ENCODE results near the gene TSSK3. TPM values are rescaled to one million over a fixed set of nuclear protein-coding genes. Genes with fewer than 3 reads are reported as not detected.
A peak's percentile ranks its signal among the peaks of the same experiment; 100 is the strongest.

Gene TSSK3
- total RNA-seq, 1 experiment from 2014 or later: not detected

DNA sequence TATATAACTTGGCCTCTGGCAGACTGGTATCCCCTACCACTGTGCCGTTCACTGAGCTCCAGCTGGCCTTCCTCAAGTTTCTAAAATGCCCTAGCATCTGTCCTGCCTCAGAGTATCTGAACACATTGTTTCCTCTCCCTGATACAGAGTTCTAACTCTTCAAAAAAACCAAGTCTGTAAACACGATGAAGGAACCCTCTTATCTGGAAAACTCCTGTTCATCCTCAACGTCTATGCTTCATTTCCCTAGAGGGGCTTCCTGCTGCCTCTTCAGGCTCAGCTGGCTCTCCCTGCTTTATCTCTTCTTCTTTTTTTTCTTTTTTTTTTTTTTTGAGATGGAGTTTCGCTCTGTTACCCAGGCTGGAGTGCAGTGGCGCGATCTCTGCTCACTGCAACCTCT, 26.3 kb downstream of the TSSK3 start:
- Histone ChIP-seq H4K20me1 (ENCODE audit: low read length) (0 out of 2 replicates have a peak, but pooled peaks cover 3% of the 10 kb centered on the region), H3K27me3 (ENCODE audit: low read length) (no peaks in the 10 kb centered on the region), H3K4me1 (ENCODE audit: insufficient read depth, low read length) (peaks cover 13% of the 10 kb centered on the region), H3K79me2 (ENCODE audit: low read length) (peaks cover 37% of the 10 kb centered on the region), H3K9me2 (replicated peaks; ENCODE audit: low read length) (no peaks in the 10 kb centered on the region), H3F3A (ENCODE audit: low read length, unreplicated experiment) (no peaks in the 10 kb centered on the region), H3K36me3 (ENCODE audit: low read depth, low read length) (peaks cover 26% of the 10 kb centered on the region), H3K4me3 (ENCODE audit: low read length) (no peak overlapping the region), H3K9ac (ENCODE audit: low read length) (no peak overlapping the region), H3K27ac (ENCODE audit: low read length) (no peak overlapping the region), H3K4me2 (ENCODE audit: low read length) (no peak overlapping the region), H2AFZ (ENCODE audit: low read length) (no peak overlapping the region), H3K9me3 (ENCODE audit: low read length) (no peaks in the 10 kb centered on the region)
- POLR2A ChIA-PET (ENCODE audit: unreplicated experiment): no interaction called here
- ATAC-seq (no peak), DNase-seq (no peak)
- intact Hi-C loops (cut with micrococcal nuclease): no loop called here
- no peak for TF ChIP-seq EZH2phosphoT487 (IDR thresholded peaks at IDR 0.05; ENCODE audit: borderline replicate concordance, low read length)
- TF ChIP-seq EZH2 (IDR thresholded peaks at IDR 0.05; ENCODE audit: low read length, unreplicated experiment): no peak
- no peak for TF ChIP-seq CTCF (conservative IDR thresholded peaks at IDR 0.05; ENCODE audit: low read depth, low read length)
- CTCF ChIA-PET: no interaction called here
- no TSS peak for BruUV-seq (replicated peaks)

GRCh38 chr1:32390904-32391870, 28.8 kb downstream of the TSSK3 start:
- Histone ChIP-seq H3K27me3 (ENCODE audit: low read length) (no peaks in the 10 kb centered on the region), H3K36me3 (ENCODE audit: low read depth, low read length) (peaks cover 20% of the 10 kb centered on the region; the same call in 1 of the 2 replicates), H3K9me2 (replicated peaks; ENCODE audit: low read length) (no peaks in the 10 kb centered on the region), H3K4me1 (ENCODE audit: insufficient read depth, low read length) (peaks cover 14% of the 10 kb centered on the region), H3K79me2 (ENCODE audit: low read length) (peaks cover 43% of the 10 kb centered on the region), H3K27ac (ENCODE audit: low read length) (no peak overlapping the region), H3K4me3 (ENCODE audit: low read length) (no peak overlapping the region), H2AFZ (ENCODE audit: low read length) (no peak overlapping the region), H3K9ac (ENCODE audit: low read length) (no peak overlapping the region), H3K9me3 (ENCODE audit: low read length) (no peaks in the 10 kb centered on the region), H4K20me1 (ENCODE audit: low read length) (0 out of 2 replicates have a peak, but pooled peaks cover 3% of the 10 kb centered on the region), H3K4me2 (ENCODE audit: low read length) (no peak overlapping the region), H3F3A (ENCODE audit: low read length, unreplicated experiment) (no peaks in the 10 kb centered on the region)
- DNase-seq (no peak), ATAC-seq (no peak)
- TF ChIP-seq EZH2phosphoT487 (IDR thresholded peaks at IDR 0.05; ENCODE audit: borderline replicate concordance, low read length) (no peak), EZH2 (IDR thresholded peaks at IDR 0.05; ENCODE audit: low read length, unreplicated experiment) (no peak), CTCF (conservative IDR thresholded peaks at IDR 0.05; ENCODE audit: low read depth, low read length) (no peak)
- no TSS peak for BruUV-seq (replicated peaks)
- ChIA-PET POLR2A (ENCODE audit: unreplicated experiment) (no interaction called here), CTCF (no interaction called here)
- intact Hi-C loops (cut with micrococcal nuclease): no loop called here

GRCh38 chr1:32392325-32392724, 30.0 kb downstream of the TSSK3 start:
- no peak overlapping the region for H3K4me3 ChIP-seq (ENCODE audit: low read length)
- TF ChIP-seq EZH2phosphoT487 (IDR thresholded peaks at IDR 0.05; ENCODE audit: borderline replicate concordance, low read length): no peak
- no peak for TF ChIP-seq EZH2 (IDR thresholded peaks at IDR 0.05; ENCODE audit: low read length, unreplicated experiment)
- TF ChIP-seq CTCF (conservative IDR thresholded peaks at IDR 0.05; ENCODE audit: low read depth, low read length): no peak
- no peaks in the 10 kb centered on the region for H3K9me2 ChIP-seq (replicated peaks; ENCODE audit: low read length)
- no peak for ATAC-seq
- no peak overlapping the region for H3K9ac ChIP-seq (ENCODE audit: low read length)
- BruUV-seq (replicated peaks): no TSS peak
- peaks cover 17% of the 10 kb centered on the region; the same call in 1 of the 2 replicates for H3K36me3 ChIP-seq (ENCODE audit: low read depth, low read length)
- no peak overlapping the region for H2AFZ ChIP-seq (ENCODE audit: low read length)
- DNase-seq: no peak
- CTCF ChIA-PET: no interaction called here
- POLR2A ChIA-PET (ENCODE audit: unreplicated experiment): no interaction called here
- H3F3A ChIP-seq (ENCODE audit: low read length, unreplicated experiment): no peaks in the 10 kb centered on the region
- H3K4me2 ChIP-seq (ENCODE audit: low read length): peak overlapping the region; percentile 91; the same call in 1 of the 2 replicates
- 0 out of 2 replicates have a peak, but pooled peaks cover 3% of the 10 kb centered on the region for H4K20me1 ChIP-seq (ENCODE audit: low read length)
- peaks cover 14% of the 10 kb centered on the region for H3K4me1 ChIP-seq (ENCODE audit: insufficient read depth, low read length)
- intact Hi-C loops (cut with micrococcal nuclease): no loop called here
- H3K9me3 ChIP-seq (ENCODE audit: low read length): no peaks in the 10 kb centered on the region
- no peak overlapping the region for H3K27ac ChIP-seq (ENCODE audit: low read length)
- H3K27me3 ChIP-seq (ENCODE audit: low read length): no peaks in the 10 kb centered on the region
- peaks cover 43% of the 10 kb centered on the region for H3K79me2 ChIP-seq (ENCODE audit: low read length)
